Measurements from ENCODE around the gene SUSD4. TPM values are rescaled to one million over a fixed set of nuclear protein-coding genes. Genes with fewer than 3 reads are reported as not detected.

The SUSD4 gene
- total RNA-seq, 4 donors from 2014 or later, result 2.2 to 5.3 (median 2.5) TPM

GRCh38 chr1:223228931-223229528 lies 134.9 kb downstream of the SUSD4 start:
- Histone ChIP-seq H3K9me3 (no peaks in the 10 kb centered on the region), H3K27ac (no peak overlapping the region), H3K27me3 (no peaks in the 10 kb centered on the region), H3K4me1 (peaks cover 2 to 14% (median 8%) of the 10 kb centered on the region in 3 donors), H3K4me3 (no peak overlapping the region), H3K36me3 (no peaks in the 10 kb centered on the region)
- no peak for ATAC-seq
- 67 to 94% methylated on average over 1 to 9 of the region's 12 CpGs for WGBS, 2 donors (ENCODE audit: low coverage in 1 of 2)
- no peak for TF ChIP-seq CTCF (IDR thresholded peaks at IDR 0.05)
- TF ChIP-seq POLR2A (IDR thresholded peaks at IDR 0.05), result no peak
- no peak for TF ChIP-seq EP300 (IDR thresholded peaks at IDR 0.05)
- no peak for TF ChIP-seq POLR2AphosphoS5 (IDR thresholded peaks at IDR 0.05)

GRCh38 chr1:223228201-223228600 lies 135.8 kb downstream of the SUSD4 start:
- H3K9me3 ChIP-seq, result no peaks in the 10 kb centered on the region
- ATAC-seq, result no peak
- no peak overlapping the region for H3K4me3 ChIP-seq
- no peak for TF ChIP-seq CTCF (IDR thresholded peaks at IDR 0.05)
- no peak for TF ChIP-seq EP300 (IDR thresholded peaks at IDR 0.05)
- no peak for TF ChIP-seq POLR2AphosphoS5 (IDR thresholded peaks at IDR 0.05)
- TF ChIP-seq POLR2A (IDR thresholded peaks at IDR 0.05), result no peak
- no peaks in the 10 kb centered on the region for H3K36me3 ChIP-seq
- H3K27ac ChIP-seq, result no peak overlapping the region
- H3K4me1 ChIP-seq, result peaks cover 0 to 5% (median 0%) of the 10 kb centered on the region in 3 donors
- H3K27me3 ChIP-seq, result no peaks in the 10 kb centered on the region
- 60% methylated on average over 1 of the region's 2 CpGs; no CpG with 5 or more reads in 1 of the 2 donors for WGBS, 2 donors (ENCODE audit: low coverage in 1 of 2)

- Histone ChIP-seq H3K27ac (no peak overlapping the region), H3K4me3 (no peak overlapping the region), H3K36me3 (no peaks in the 10 kb centered on the region), H3K27me3 (no peaks in the 10 kb centered on the region), H3K4me1 (no peaks in the 10 kb centered on the region), H3K9me3 (no peaks in the 10 kb centered on the region)
- TF ChIP-seq POLR2A (IDR thresholded peaks at IDR 0.05), result no peak
- TF ChIP-seq EP300 (IDR thresholded peaks at IDR 0.05), result no peak
- no peak for TF ChIP-seq POLR2AphosphoS5 (IDR thresholded peaks at IDR 0.05)
- no peak for TF ChIP-seq CTCF (IDR thresholded peaks at IDR 0.05)
- WGBS, 2 donors (ENCODE audit: low coverage in 1 of 2), result no CpG with 5 or more reads among the region's 12 CpGs
- ATAC-seq, result no peak
Measured at GRCh38 chr1:223227486-223228196, 136.3 kb downstream of the SUSD4 start.

- no peaks in the 10 kb centered on the region for H3K9me3 ChIP-seq
- no peak overlapping the region for H3K27ac ChIP-seq
- H3K27me3 ChIP-seq, result no peaks in the 10 kb centered on the region
- WGBS, 2 donors (ENCODE audit: low coverage in 1 of 2), result 80 to 100% methylated on average over 1 of the region's 3 CpGs
- no peaks in the 10 kb centered on the region for H3K36me3 ChIP-seq
- H3K4me1 ChIP-seq, result no peaks in the 10 kb centered on the region
- ATAC-seq, result no peak
- no peak for TF ChIP-seq CTCF (IDR thresholded peaks at IDR 0.05)
- no peak for TF ChIP-seq POLR2A (IDR thresholded peaks at IDR 0.05)
- no peak for TF ChIP-seq POLR2AphosphoS5 (IDR thresholded peaks at IDR 0.05)
- TF ChIP-seq EP300 (IDR thresholded peaks at IDR 0.05), result no peak
- H3K4me3 ChIP-seq, result no peak overlapping the region
Measured at GRCh38 chr1:223227031-223227430, 136.9 kb downstream of the SUSD4 start.

- Histone ChIP-seq H3K27me3 (no peaks in the 10 kb centered on the region), H3K27ac (no peak overlapping the region), H3K36me3 (peaks cover 0 to 3% of the 10 kb centered on the region in 2 donors), H3K4me3 (no peak overlapping the region), H3K4me1 (no peaks in the 10 kb centered on the region), H3K9me3 (no peaks in the 10 kb centered on the region)
- WGBS, 2 donors (ENCODE audit: low coverage in 1 of 2), result 87 to 100% methylated on average over 2 to 3 of the region's 3 CpGs
- ATAC-seq, result no peak
- TF ChIP-seq EP300 (IDR thresholded peaks at IDR 0.05) (no peak), CTCF (IDR thresholded peaks at IDR 0.05) (no peak), POLR2AphosphoS5 (IDR thresholded peaks at IDR 0.05) (no peak), POLR2A (IDR thresholded peaks at IDR 0.05) (no peak)
Measured at GRCh38 chr1:223226271-223226670, 137.7 kb downstream of the SUSD4 start.

Measured in gastroesophageal sphincter (tissue), 4 donors.